Measurements from ENCODE around the gene CLPTM1L. TPM values are rescaled to one million over a fixed set of nuclear protein-coding genes. Genes with fewer than 3 reads are reported as not detected.

Gene CLPTM1L
- 96.6 TPM for total RNA-seq
- polyA plus RNA-seq (ENCODE audit: insufficient read depth, low read depth, low replicate concordance), result 135 TPM
- long read RNA-seq, donor 1, transcript CLPTM1L-201 (17 exons, 2,500 nt), result major isoform, 10 of 11 reads
- long read RNA-seq, donor 1, partial matches to known transcripts, result 0 of 11 reads
- long read RNA-seq, donor 1, other reads (novel, unspliced or antisense), result 0 of 11 reads
- long read RNA-seq, donor 2, transcript CLPTM1L-204 (8 exons, 742 nt), result minor isoform, 7 of 24 reads
- long read RNA-seq, donor 2, transcript CLPTM1L-201 (17 exons, 2,500 nt), result major isoform, 17 of 24 reads
- long read RNA-seq, donor 2, partial matches to known transcripts, result 0 of 24 reads
- long read RNA-seq, donor 2, other reads (novel, unspliced or antisense), result 0 of 24 reads
- long read RNA-seq, donor 3, transcript CLPTM1L-204 (8 exons, 742 nt), result minor isoform, 11 of 48 reads
- long read RNA-seq, donor 3, transcript CLPTM1L-201 (17 exons, 2,500 nt), result major isoform, 28 of 48 reads
- long read RNA-seq, donor 3, partial matches to known transcripts, result 7 of 48 reads
- long read RNA-seq, donor 3, other reads (novel, unspliced or antisense), result 0 of 48 reads
- long read RNA-seq, donor 4, transcript CLPTM1L-201 (17 exons, 2,500 nt), result major isoform, 17 of 22 reads
- long read RNA-seq, donor 4, partial matches to known transcripts, result 0 of 22 reads
- long read RNA-seq, donor 4, other reads (novel, unspliced or antisense), result 0 of 22 reads
- long read RNA-seq, donor 5, result 0 reads
- long read RNA-seq, donor 6, partial matches to known transcripts, result 0 of 5 reads
- long read RNA-seq, donor 6, other reads (novel, unspliced or antisense), result 0 of 5 reads
- long read RNA-seq, donor 7, transcript CLPTM1L-201 (17 exons, 2,500 nt), result major isoform, 244 of 318 reads
- long read RNA-seq, donor 7, partial matches to known transcripts, result 9 of 318 reads
- long read RNA-seq, donor 7, other reads (novel, unspliced or antisense), result 61 of 318 reads
- long read RNA-seq, donor 8, transcript CLPTM1L-201 (17 exons, 2,500 nt), result major isoform, 15 of 21 reads
- long read RNA-seq, donor 8, partial matches to known transcripts, result 0 of 21 reads
- long read RNA-seq, donor 8, other reads (novel, unspliced or antisense), result 0 of 21 reads
- long read RNA-seq, donor 9, transcript CLPTM1L-201 (17 exons, 2,500 nt), result major isoform, 10 of 27 reads
- long read RNA-seq, donor 9, partial matches to known transcripts, result 15 of 27 reads
- long read RNA-seq, donor 9, other reads (novel, unspliced or antisense), result 0 of 27 reads
- long read RNA-seq, donor 10, transcript CLPTM1L-204 (8 exons, 742 nt), result major isoform, 7 of 21 reads
- long read RNA-seq, donor 10, transcript CLPTM1L-201 (17 exons, 2,500 nt), result major isoform, 7 of 21 reads
- long read RNA-seq, donor 10, partial matches to known transcripts, result 5 of 21 reads
- long read RNA-seq, donor 10, other reads (novel, unspliced or antisense), result 0 of 21 reads

GRCh38 chr5:1344975-1345838 is at the start of gene CLPTM1L:
Gene CLPTM1L, minus strand, starts transcription at chr5:1345099. Its CDS starts 258 bp downstream, at chr5:1344841.
- Histone ChIP-seq H3K9me3 (ENCODE audit: control insufficient read depth in 2 of 3, insufficient read depth in 1 of 3, low read length in 3 of 3) (no peaks in the 10 kb centered on the region), H3K27ac (ENCODE audit: low read depth in 2 of 2, low read length in 2 of 2) (peak within 1 kb of the TSS; percentile 57 to 78), H3K4me3 (ENCODE audit: low read length in 3 of 3) (peak within 1 kb of the TSS; percentile 82 to 97 (median 87)), H3K36me3 (ENCODE audit: control insufficient read depth in 2 of 3, insufficient read depth in 3 of 3, low read length in 3 of 3) (peaks cover 0 to 18% (median 10%) of the 10 kb centered on the region in 3 donors), H3K9ac (ENCODE audit: low read length in 3 of 3) (peak within 1 kb of the TSS; percentile 50 to 97 (median 62)), H3K27me3 (ENCODE audit: control insufficient read depth, insufficient read depth, low read length) (no peaks in the 10 kb centered on the region), H3K4me1 (ENCODE audit: control insufficient read depth in 2 of 3, insufficient read depth in 2 of 3, low read depth in 1 of 3, low read length in 3 of 3) (peaks cover 0 to 22% (median 8%) of the 10 kb centered on the region in 3 donors)
- FAIRE-seq (no peak), DNase-seq (peak; percentile 86 to 96 (median 94))
- intact Hi-C loops (cut with DNase I), result no loop called here
- peak; percentile 3 for TF ChIP-seq CTCF (IDR thresholded peaks at IDR 0.05; ENCODE audit: borderline replicate concordance, extremely low read depth, insufficient read depth)

- H3K9me3 ChIP-seq (ENCODE audit: control insufficient read depth in 2 of 3, insufficient read depth in 1 of 3, low read length in 3 of 3), result no peaks in the 10 kb centered on the region
- H3K9ac ChIP-seq (ENCODE audit: low read length in 3 of 3), result no peak overlapping the region
- no peak overlapping the region for H3K27ac ChIP-seq (ENCODE audit: low read depth in 2 of 2, low read length in 2 of 2)
- H3K4me1 ChIP-seq (ENCODE audit: control insufficient read depth in 2 of 3, insufficient read depth in 2 of 3, low read depth in 1 of 3, low read length in 3 of 3), result no peaks in the 10 kb centered on the region
- intact Hi-C loops (cut with DNase I), result no loop called here
- no peaks in the 10 kb centered on the region for H3K27me3 ChIP-seq (ENCODE audit: control insufficient read depth, insufficient read depth, low read length)
- H3K36me3 ChIP-seq (ENCODE audit: control insufficient read depth in 2 of 3, insufficient read depth in 3 of 3, low read length in 3 of 3), result no peaks in the 10 kb centered on the region
- H3K4me3 ChIP-seq (ENCODE audit: low read length in 3 of 3), result no peak overlapping the region
- DNase-seq, result peak in 2 of 5 donors; percentile 5 to 49
- no peak for TF ChIP-seq CTCF (IDR thresholded peaks at IDR 0.05; ENCODE audit: borderline replicate concordance, extremely low read depth, insufficient read depth)
- no peak for FAIRE-seq
Observed at GRCh38 chr5:1393571-1394501, 48.9 kb upstream of the CLPTM1L start.

Measured in kidney (tissue), 22 donors.